ENCODE results near the gene OR4K2.

- no peak for TF ChIP-seq CTCF (IDR thresholded peaks at IDR 0.05; ENCODE audit: low read depth, low read length)
- TF ChIP-seq MYC (IDR thresholded peaks at IDR 0.05; ENCODE audit: low read depth, low read length) = no peak
- TF ChIP-seq POLR2A (IDR thresholded peaks at IDR 0.05; ENCODE audit: extremely low read depth, insufficient read length) = no peak
- TF ChIP-seq, protein P1, sequence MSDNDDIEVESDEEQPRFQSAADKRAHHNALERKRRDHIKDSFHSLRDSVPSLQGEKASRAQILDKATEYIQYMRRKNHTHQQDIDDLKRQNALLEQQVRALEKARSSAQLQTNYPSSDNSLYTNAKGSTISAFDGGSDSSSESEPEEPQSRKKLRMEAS (IDR thresholded peaks at IDR 0.05; ENCODE audit: low read depth, low read length) = no peak
Observed at GRCh38 chr14:19902409-19902808, 27.5 kb downstream of the OR4K2 start.

Data from NB4 (cell line).